HL-60 (cell line): Measurements from ENCODE around the gene ETDC.
A peak's percentile ranks its signal among the peaks of the same experiment; 100 is the strongest.

Experiments used
- DNase-seq, 2 experiments: peaks; one replicate each; pipeline ENCODE4 v3.0.0-alpha.2; 2010 to 2020; ENCODE audit warnings: low read depth in 1 of 2, low spot score in 1 of 2
- H3K27ac ChIP-seq: fragments of 250-450 bp; sonication (Bioruptor Pico); replicated peaks from 2 replicates; pipeline ENCODE4 v1.5.1; 2020; ENCODE audit warnings: mild to moderate bottlenecking, moderate library complexity
- H3K27me3 ChIP-seq: fragments of 250-450 bp; sonication (Bioruptor Pico); 2 replicates; pipeline ENCODE4 v1.5.1; 2021; ENCODE audit warnings: mild to moderate bottlenecking, moderate library complexity; ENCODE audit not compliant: insufficient read depth, poor library complexity, severe bottlenecking
- H3K4me3 ChIP-seq: replicated peaks from 2 replicates; pipeline ENCODE4 v1.5.1; 2011; ENCODE audit warnings: mild to moderate bottlenecking, control low read depth, low read length; ENCODE audit not compliant: insufficient read depth
- CTCF ChIP-seq: IDR thresholded peaks from one replicate; pipeline ENCODE4 v1.5.1; 2011; ENCODE audit warnings: low read length, control low read depth, inconsistent platforms; ENCODE audit not compliant: insufficient read depth
- GABPA ChIP-seq: IDR thresholded peaks from 2 replicates; pipeline ENCODE4 v1.6.1; 2012; ENCODE audit warnings: low read depth
- POLR2AphosphoS5 ChIP-seq: IDR thresholded peaks from 2 replicates; pipeline ENCODE4 v1.6.1; 2012; ENCODE audit warnings: low read depth
- REST ChIP-seq: IDR thresholded peaks from 2 replicates; pipeline ENCODE4 v1.6.1; 2012; ENCODE audit warnings: low read depth; ENCODE audit not compliant: insufficient replicate concordance
- SPI1 ChIP-seq: IDR thresholded peaks from 2 replicates; pipeline ENCODE4 v1.6.1; 2012; ENCODE audit warnings: low read depth, mild to moderate bottlenecking, borderline replicate concordance

Gene ETDC

GRCh38 chrX:135275973-135276372, 33.3 kb upstream of the ETDC start:
- H3K27ac ChIP-seq: no peak overlapping the region
- TF ChIP-seq POLR2AphosphoS5: no peak
- TF ChIP-seq GABPA: no peak
- TF ChIP-seq SPI1: peak; percentile 85
- DNase-seq: no peak
- no peaks in the 10 kb centered on the region for H3K27me3 ChIP-seq
- H3K4me3 ChIP-seq: no peak overlapping the region

- H3K4me3 ChIP-seq: no peak overlapping the region
- H3K27ac ChIP-seq: no peak overlapping the region
- TF ChIP-seq SPI1: no peak
- TF ChIP-seq POLR2AphosphoS5: no peak
- no peak for TF ChIP-seq REST
- no peak for TF ChIP-seq GABPA
- no peak for TF ChIP-seq CTCF
- H3K27me3 ChIP-seq: no peaks in the 10 kb centered on the region
- DNase-seq: no peak
Observed at GRCh38 chrX:135287266-135287823, 21.9 kb upstream of the ETDC start.

DNA sequence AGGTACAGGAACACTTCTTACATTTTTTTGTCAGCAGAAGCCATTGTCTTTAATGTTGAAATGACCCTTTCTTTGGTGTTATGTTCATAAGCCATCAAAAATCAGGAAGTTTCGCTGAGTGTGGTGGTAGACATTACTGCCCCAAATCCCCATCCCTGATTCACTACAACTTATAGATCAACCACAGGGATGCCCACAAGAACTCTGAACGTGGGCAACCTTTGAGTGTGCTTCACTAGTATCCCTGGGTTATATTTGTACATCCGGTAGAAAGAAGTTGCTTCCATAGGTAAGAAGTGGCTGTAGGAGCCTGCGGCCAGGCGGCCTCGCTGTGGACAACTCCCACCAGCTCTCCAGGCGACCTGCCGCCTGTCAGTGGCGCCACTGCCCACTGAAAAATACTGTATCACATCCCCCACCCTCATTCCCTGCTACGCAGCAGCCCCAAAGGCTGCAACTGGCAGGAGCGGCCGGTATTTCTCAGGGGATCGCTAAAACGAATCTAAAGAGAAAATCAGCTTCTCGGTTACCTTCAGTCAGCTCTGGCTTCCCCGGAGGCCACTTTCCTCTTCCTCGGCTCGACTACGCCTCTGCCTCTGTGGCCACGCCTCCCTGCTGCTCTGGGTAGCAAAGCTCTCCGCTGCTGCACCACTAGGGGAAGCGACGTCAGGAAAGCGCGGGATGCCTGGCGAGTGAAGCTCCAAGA, 13.9 kb upstream of the ETDC start:
- no peak for TF ChIP-seq POLR2AphosphoS5
- TF ChIP-seq CTCF: no peak
- no peak for TF ChIP-seq GABPA
- no peak for TF ChIP-seq SPI1
- no peak for TF ChIP-seq REST
- H3K27me3 ChIP-seq: no peaks in the 10 kb centered on the region
- no peak overlapping the region for H3K27ac ChIP-seq
- no peak for DNase-seq
- no peak overlapping the region for H3K4me3 ChIP-seq

DNA sequence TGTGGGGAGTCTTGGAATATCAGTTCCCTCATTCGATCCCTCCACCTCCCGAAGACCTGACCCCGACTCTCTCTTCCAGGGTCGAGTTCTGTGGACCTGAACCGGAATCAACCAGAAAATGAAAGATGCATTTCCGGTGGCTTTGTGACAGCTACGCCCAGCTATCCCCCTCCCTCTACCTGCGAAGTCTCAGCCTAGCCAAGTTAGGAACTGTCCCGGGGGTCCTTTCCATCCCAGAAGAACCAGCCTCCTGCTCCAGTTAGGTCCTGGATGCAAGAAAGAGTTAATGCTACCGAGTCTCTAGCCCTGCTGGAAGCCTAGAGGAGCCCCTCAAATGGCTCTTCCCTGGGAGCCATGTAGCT, 13.4 kb upstream of the ETDC start:
- Histone ChIP-seq H3K27ac (no peak overlapping the region), H3K4me3 (no peak overlapping the region), H3K27me3 (no peaks in the 10 kb centered on the region)
- TF ChIP-seq POLR2AphosphoS5: no peak
- no peak for TF ChIP-seq GABPA
- DNase-seq: no peak
